ENCODE results near the gene TRDN.
"Not testable (repeated sequence)": the region's sequence is repeated elsewhere in the genome, so short reads cannot be mapped to it uniquely, and the experiment has no call there.

The TRDN gene

GRCh38 chr6:123562264-123562663 is 74.5 kb downstream of the TRDN start:
- DNase-seq: no peak

GRCh38 chr6:123559816-123560215 is 76.9 kb downstream of the TRDN start:
- DNase-seq: not testable (repeated sequence)

GRCh38 chr6:123557474-123557873 is 79.3 kb downstream of the TRDN start:
- not testable (repeated sequence) for DNase-seq

GRCh38 chr6:123551939-123552707 is 84.6 kb downstream of the TRDN start:
- no peak for DNase-seq

GRCh38 chr6:123550052-123550617 is 86.6 kb downstream of the TRDN start:
- DNase-seq: no peak

GRCh38 chr6:123549476-123549875 is 87.3 kb downstream of the TRDN start:
- DNase-seq: no peak

- no peak for DNase-seq
Observed at GRCh38 chr6:123547216-123547978, 89.4 kb downstream of the TRDN start.

- no peak for DNase-seq
Observed at GRCh38 chr6:123546537-123546936, 90.2 kb downstream of the TRDN start.

- no peak for DNase-seq
Observed at GRCh38 chr6:123541462-123541861, 95.3 kb downstream of the TRDN start.

- no peak for DNase-seq
Observed at GRCh38 chr6:123533862-123534648, 102.7 kb downstream of the TRDN start.

GRCh38 chr6:123529843-123530242 is 106.9 kb downstream of the TRDN start:
- no peak for DNase-seq

- no peak for DNase-seq
Observed at GRCh38 chr6:123529058-123529457, 107.7 kb downstream of the TRDN start.

GRCh38 chr6:123527406-123527805 is 109.3 kb downstream of the TRDN start:
- no peak for DNase-seq

- DNase-seq: no peak
Observed at GRCh38 chr6:123526128-123526527, 110.6 kb downstream of the TRDN start.

- DNase-seq: no peak
Observed at GRCh38 chr6:123524781-123525180, 112.0 kb downstream of the TRDN start.

GRCh38 chr6:123520217-123520616 is 116.5 kb downstream of the TRDN start:
- DNase-seq: no peak

- no peak for DNase-seq
Observed at GRCh38 chr6:123519189-123519505, 117.6 kb downstream of the TRDN start.

- DNase-seq: no peak
Observed at GRCh38 chr6:123518441-123519188, 118.1 kb downstream of the TRDN start.

GRCh38 chr6:123515715-123516114 is 121.0 kb downstream of the TRDN start:
- DNase-seq: no peak

- DNase-seq: no peak
Observed at GRCh38 chr6:123509112-123509511, 127.6 kb downstream of the TRDN start.

GRCh38 chr6:123508290-123508689 is 128.5 kb downstream of the TRDN start:
- no peak for DNase-seq

GRCh38 chr6:123507582-123507981 is 129.2 kb downstream of the TRDN start:
- no peak for DNase-seq

- no peak for DNase-seq
Observed at GRCh38 chr6:123503619-123504018, 133.1 kb downstream of the TRDN start.
